ENCODE data around the gene SERINC2. TPM values are rescaled to one million over a fixed set of nuclear protein-coding genes. Genes with fewer than 3 reads are reported as not detected.

The SERINC2 gene
- total and polyA plus RNA-seq, 8 donors: 12.3 to 114 (median 66.0) TPM

DNA sequence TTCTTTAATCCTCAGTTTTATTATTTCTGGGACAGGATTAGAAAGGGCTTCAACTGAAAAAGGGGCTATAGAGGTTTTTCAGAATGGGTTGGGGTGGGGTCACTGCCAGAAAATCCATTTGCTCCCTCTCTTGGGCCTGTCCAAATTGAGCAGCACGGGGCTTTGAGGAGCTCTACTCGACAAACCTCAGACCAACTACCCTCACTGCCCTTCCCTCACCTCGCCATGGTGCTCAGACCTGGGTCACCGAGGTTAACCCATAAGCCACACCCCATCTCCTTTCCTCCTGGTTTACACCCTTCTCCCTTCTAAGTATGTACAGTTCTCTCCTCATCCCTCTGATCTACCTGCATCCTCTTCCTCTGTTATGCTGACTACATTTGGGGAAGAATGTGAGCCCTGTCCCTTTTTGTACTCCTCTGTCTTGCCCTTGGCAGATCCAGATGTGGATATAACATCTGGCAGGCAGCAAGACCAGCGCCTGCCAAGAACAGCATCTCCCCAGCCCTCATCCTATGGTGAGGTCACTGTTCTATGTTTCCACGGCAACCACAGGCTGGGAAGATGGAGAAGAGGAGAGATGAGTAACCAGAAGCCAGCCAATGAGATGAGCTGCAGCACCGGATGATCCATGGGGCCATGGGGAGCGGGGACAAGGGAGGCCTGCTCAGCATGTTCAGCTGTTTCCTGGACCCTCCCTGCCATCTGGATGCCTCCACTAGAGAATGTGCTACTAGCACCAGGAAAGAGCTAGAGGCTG is 36.5 kb upstream of the SERINC2 start:
- TF ChIP-seq, protein P1, sequence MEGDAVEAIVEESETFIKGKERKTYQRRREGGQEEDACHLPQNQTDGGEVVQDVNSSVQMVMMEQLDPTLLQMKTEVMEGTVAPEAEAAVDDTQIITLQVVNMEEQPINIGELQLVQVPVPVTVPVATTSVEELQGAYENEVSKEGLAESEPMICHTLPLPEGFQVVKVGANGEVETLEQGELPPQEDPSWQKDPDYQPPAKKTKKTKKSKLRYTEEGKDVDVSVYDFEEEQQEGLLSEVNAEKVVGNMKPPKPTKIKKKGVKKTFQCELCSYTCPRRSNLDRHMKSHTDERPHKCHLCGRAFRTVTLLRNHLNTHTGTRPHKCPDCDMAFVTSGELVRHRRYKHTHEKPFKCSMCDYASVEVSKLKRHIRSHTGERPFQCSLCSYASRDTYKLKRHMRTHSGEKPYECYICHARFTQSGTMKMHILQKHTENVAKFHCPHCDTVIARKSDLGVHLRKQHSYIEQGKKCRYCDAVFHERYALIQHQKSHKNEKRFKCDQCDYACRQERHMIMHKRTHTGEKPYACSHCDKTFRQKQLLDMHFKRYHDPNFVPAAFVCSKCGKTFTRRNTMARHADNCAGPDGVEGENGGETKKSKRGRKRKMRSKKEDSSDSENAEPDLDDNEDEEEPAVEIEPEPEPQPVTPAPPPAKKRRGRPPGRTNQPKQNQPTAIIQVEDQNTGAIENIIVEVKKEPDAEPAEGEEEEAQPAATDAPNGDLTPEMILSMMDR (IDR thresholded peaks at IDR 0.05): no peak
- TF ChIP-seq EP300 (IDR thresholded peaks at IDR 0.05) (no peak), POLR2A (IDR thresholded peaks at IDR 0.05) (no peak), POLR2AphosphoS5 (IDR thresholded peaks at IDR 0.05) (no peak)
- H3K27me3 ChIP-seq: no peaks in the 10 kb centered on the region
- peaks cover 19 to 42% (median 30%) of the 10 kb centered on the region in 4 donors for H3K4me1 ChIP-seq
- H3K27ac ChIP-seq: no peak overlapping the region
- 59 to 80% (median 73%) methylated on average over 8 of the region's 8 CpGs for WGBS, 5 donors
- no peak overlapping the region for H3K4me3 ChIP-seq
- H3K9me3 ChIP-seq: no peaks in the 10 kb centered on the region
- H3K36me3 ChIP-seq: no peaks in the 10 kb centered on the region
- DNase-seq: peak in 1 of 2 donors; percentile 91
- intact Hi-C loops (cut with DNase I; ENCODE audit: low total_unique reads): no loop called here

DNA sequence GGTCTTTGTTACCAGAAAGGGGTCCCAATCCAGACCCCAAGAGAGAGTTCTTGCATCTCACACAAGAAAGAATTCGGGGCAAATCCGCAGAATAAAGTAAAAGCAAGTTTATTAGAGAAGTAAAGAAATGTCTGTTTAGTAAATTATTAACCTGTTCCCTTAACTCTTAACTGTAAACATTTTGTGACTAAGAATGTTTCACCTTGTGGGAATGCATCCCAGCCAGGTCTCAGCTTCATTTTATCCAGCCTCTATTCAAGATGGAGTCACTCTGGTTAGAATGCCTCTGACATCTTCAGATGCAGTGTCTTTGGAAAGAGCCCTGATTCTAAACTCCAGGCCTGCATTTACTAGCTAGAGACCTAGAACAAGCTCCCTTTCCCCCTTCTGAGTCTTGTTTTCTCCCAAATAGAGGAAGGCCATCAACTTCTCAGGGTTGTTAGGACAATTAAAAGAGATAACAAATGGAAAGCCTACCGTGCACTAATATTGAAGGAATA is 35.6 kb upstream of the SERINC2 start:
- Histone ChIP-seq H3K9me3 (no peaks in the 10 kb centered on the region), H3K27ac (no peak overlapping the region), H3K4me3 (no peak overlapping the region), H3K27me3 (no peaks in the 10 kb centered on the region), H3K36me3 (no peaks in the 10 kb centered on the region), H3K4me1 (peaks cover 18 to 34% (median 22%) of the 10 kb centered on the region in 4 donors)
- no peak for DNase-seq
- intact Hi-C loops (cut with DNase I; ENCODE audit: low total_unique reads): no loop called here
- no peak for TF ChIP-seq EP300 (IDR thresholded peaks at IDR 0.05)
- no peak for TF ChIP-seq POLR2A (IDR thresholded peaks at IDR 0.05)
- TF ChIP-seq POLR2AphosphoS5 (IDR thresholded peaks at IDR 0.05): no peak
- TF ChIP-seq, protein P1 (IDR thresholded peaks at IDR 0.05): no peak
- 72 to 87% (median 80%) methylated on average over 3 of the region's 3 CpGs for WGBS, 5 donors

DNA sequence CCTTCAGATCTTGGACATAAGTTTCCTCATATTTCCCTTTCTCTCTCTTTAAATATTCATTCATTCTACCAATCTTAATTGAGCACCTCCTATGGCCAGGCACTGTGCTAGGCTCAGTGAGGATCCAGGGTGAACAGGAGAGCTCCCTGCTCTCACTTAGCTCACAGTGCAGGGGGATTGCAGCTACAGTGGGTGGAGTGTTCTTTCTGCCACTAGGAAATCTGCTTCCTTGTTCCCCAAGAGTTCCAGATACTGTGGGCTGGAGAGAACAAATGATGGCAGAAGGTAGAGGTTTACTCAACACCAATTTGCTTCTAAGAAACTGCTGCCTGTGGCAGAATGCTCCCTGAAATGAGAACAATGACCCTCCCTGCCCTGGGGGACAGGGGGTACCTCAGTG is 35.0 kb upstream of the SERINC2 start:
- no peak for DNase-seq
- H3K27ac ChIP-seq: no peak overlapping the region
- TF ChIP-seq, protein P1 (IDR thresholded peaks at IDR 0.05): no peak
- TF ChIP-seq EP300 (IDR thresholded peaks at IDR 0.05): no peak
- no peak for TF ChIP-seq POLR2AphosphoS5 (IDR thresholded peaks at IDR 0.05)
- TF ChIP-seq POLR2A (IDR thresholded peaks at IDR 0.05): no peak
- H3K4me1 ChIP-seq: peaks cover 13 to 28% (median 16%) of the 10 kb centered on the region in 4 donors
- no peaks in the 10 kb centered on the region for H3K9me3 ChIP-seq
- intact Hi-C loops (cut with DNase I; ENCODE audit: low total_unique reads): no loop called here
- H3K27me3 ChIP-seq: no peaks in the 10 kb centered on the region
- no peak overlapping the region for H3K4me3 ChIP-seq
- H3K36me3 ChIP-seq: no peaks in the 10 kb centered on the region

DNA sequence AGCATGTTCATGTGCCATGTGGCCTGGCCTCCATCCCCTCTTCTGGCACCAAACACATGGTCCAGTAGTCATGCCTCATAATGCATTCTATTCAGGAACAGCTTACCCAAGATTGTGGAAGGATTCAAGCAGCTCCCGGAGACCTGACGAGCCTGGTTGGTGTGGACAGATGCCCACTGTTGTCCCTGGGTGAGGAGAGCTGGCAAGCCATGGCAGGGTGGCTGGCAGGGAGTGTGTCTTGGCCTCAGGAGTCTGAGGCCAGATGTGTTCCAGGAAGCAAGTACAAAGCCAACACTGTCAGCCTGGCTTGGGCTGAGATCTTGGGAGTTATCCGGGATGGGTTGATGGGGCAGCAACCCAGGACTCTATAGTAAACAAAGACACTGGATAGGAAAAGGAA is 32.8 kb upstream of the SERINC2 start:
- Histone ChIP-seq H3K36me3 (no peaks in the 10 kb centered on the region), H3K9me3 (no peaks in the 10 kb centered on the region), H3K27ac (no peak overlapping the region), H3K4me3 (no peak overlapping the region), H3K27me3 (peaks cover 0 to 7% (median 0%) of the 10 kb centered on the region in 3 donors), H3K4me1 (peaks cover 0 to 8% (median 0%) of the 10 kb centered on the region in 4 donors)
- DNase-seq: no peak
- TF ChIP-seq, protein P1 (IDR thresholded peaks at IDR 0.05): no peak
- no peak for TF ChIP-seq EP300 (IDR thresholded peaks at IDR 0.05)
- TF ChIP-seq POLR2AphosphoS5 (IDR thresholded peaks at IDR 0.05): no peak
- no peak for TF ChIP-seq POLR2A (IDR thresholded peaks at IDR 0.05)
- 75 to 83% (median 79%) methylated on average over 3 of the region's 3 CpGs for WGBS, 5 donors
- intact Hi-C loops (cut with DNase I; ENCODE audit: low total_unique reads): no loop called here
